Stimulated activated naive B cell treated with anti-CD40 and anti-IgM and Interleukin-4, amounts not matched to agents 10 μg/mL and 1 μg/mL and 100 μg/mL, for 72 hours (primary cell): ENCODE data around the gene RTKN.
"Not testable (repeated sequence)": the region's sequence is repeated elsewhere in the genome, so short reads cannot be mapped to it uniquely, and the experiment has no call there.

Experiments
- ATAC-seq, 2 donors: fragments of 150-1000 bp; cut with Tn5 transposase; replicated peaks; 2 replicates each; pipeline ENCODE4 v1.10.0; 2021; ENCODE audit warnings: moderate library complexity in 1 of 2
- DNase-seq: peaks from one replicate; pipeline ENCODE4 v3.0.0; 2021
- H3K27ac Mint-ChIP-seq: one replicate; pipeline ENCODE4 v1.8.0; 2022; ENCODE audit warnings: mild to moderate bottlenecking, mixed read lengths
- H3K27me3 Mint-ChIP-seq, 2 donors: one replicate each; pipeline ENCODE4 v1.8.0; 2022; ENCODE audit warnings: mixed read lengths in 2 of 2
- H3K36me3 Mint-ChIP-seq, 2 donors: one replicate each; pipeline ENCODE4 v1.8.0; 2022; ENCODE audit warnings: mixed read lengths in 2 of 2, mild to moderate bottlenecking in 1 of 2
- H3K4me1 Mint-ChIP-seq, 2 donors: one replicate each; pipeline ENCODE4 v1.8.0; 2022; ENCODE audit warnings: mixed read lengths in 2 of 2, mild to moderate bottlenecking in 1 of 2
- H3K4me3 Mint-ChIP-seq, 2 donors: one replicate each; pipeline ENCODE4 v1.8.0; 2022; ENCODE audit warnings: mild to moderate bottlenecking in 2 of 2, mixed read lengths in 2 of 2, moderate library complexity in 1 of 2
- H3K9me3 Mint-ChIP-seq, 2 donors: one replicate each; pipeline ENCODE4 v1.8.0; 2022; ENCODE audit warnings: mixed read lengths in 2 of 2, mild to moderate bottlenecking in 1 of 2

Gene RTKN

DNA sequence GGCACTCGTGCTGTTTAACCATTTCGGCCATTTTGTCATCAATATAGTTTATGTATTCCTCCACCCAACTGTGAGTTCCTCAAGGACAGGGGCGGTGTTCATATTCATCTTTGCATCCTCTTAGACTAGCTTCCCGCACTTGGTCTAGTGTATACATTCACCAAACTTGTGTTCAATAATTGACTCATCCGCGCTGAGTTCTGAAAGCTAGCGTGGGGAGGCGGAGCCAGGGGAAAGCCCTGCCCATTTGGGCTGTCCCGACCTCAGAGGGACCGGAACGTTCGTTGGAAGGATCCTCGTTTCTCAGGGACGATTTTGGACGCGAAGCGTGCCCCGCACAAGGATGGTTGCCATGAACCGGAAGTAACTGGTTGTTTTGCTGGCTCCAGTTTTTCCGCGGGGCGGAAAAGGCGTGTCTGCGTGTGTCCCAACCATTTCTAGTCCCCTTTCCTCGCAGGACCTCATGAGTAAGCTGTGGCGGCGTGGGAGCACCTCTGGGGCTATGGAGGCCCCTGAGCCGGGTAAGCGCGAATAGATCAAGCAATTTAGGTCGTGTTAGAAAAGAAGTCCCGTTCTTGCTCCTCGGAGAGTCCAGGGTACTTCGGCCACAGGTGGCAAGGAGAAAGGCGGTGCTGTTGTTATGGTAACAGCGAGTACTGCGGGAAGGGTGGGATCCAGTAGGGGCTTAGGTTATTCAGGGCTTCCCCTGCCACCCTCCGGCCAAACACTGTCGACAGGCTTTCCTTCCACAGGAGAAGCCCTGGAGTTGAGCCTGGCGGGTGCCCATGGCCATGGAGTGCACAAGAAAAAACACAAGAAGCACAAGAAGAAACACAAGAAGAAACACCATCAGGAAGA lies 13.1 kb upstream of the RTKN start, which contains the start of gene INO80B:
INO80B (plus strand) TSS at position 434 of the 858 bp plus-strand sequence; CDS start at position 464, 30 bp downstream.
- Mint-ChIP-seq H3K27me3 (no peaks in the 10 kb centered on the region), H3K4me1 (peaks cover 31 to 38% of the 10 kb centered on the region in 2 donors), H3K36me3 (peaks cover 9 to 25% of the 10 kb centered on the region in 2 donors), H3K27ac (peak within 1 kb of the TSS; percentile 100), H3K4me3 (peak within 1 kb of the TSS; percentile 84 to 94), H3K9me3 (no peaks in the 10 kb centered on the region)
- DNase-seq (peak; percentile 97), ATAC-seq (peak; percentile 52 to 55)

DNA sequence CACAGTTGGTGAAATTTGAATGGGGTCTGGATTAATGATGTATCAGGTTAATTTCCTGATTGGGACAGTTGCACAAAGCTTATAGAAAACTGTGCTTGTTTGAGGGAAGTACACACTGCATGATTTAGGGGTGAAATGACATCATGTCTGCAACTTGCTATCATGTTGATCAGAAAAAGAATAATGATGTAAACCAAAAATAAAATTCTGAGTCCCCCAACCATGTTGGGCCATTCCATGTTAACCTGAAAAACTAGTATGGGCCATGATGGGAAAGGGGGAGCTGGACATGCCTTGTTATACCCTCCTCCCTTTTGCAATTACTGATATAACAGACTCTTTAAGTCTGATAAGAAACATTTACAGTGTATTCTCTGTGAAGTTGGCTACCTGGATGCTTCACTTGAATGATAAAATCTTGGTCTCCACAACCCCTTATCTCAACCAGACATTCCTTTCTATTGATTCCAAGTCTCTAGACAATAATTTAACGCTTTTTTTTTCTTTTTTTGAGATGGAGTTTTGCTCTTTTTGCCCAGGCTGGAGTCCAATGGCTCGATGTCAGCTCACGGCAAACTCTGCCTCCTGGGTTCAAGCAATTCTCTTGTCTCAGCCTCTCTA lies 8.9 kb upstream of the RTKN start:
- Mint-ChIP-seq H3K27ac (no peak overlapping the region), H3K9me3 (no peaks in the 10 kb centered on the region), H3K4me3 (no peak overlapping the region), H3K27me3 (peaks cover 7 to 9% of the 10 kb centered on the region in 2 donors), H3K36me3 (peaks cover 5 to 6% of the 10 kb centered on the region in 2 donors), H3K4me1 (peaks cover 8 to 11% of the 10 kb centered on the region in 2 donors)
- DNase-seq (no peak), ATAC-seq (no peak)

DNA sequence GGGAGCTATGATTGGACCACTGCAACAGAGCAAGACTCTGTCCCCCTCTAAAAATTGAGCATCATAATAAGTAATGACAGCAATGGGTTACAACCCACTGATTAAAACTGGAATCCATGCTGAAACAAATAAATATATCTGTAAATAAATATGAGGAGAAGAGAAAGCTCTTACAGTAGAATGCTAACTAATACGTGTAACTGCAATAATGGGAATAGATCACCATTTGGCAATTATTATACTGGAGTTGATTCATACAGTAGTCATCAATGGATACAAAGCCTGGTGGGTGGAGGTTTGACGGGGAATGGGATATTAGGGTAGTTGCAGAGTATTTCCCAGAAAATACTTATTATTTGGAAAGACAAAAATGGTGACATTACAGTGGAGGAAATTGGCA lies 7.0 kb upstream of the RTKN start:
- Mint-ChIP-seq H3K27me3 (peaks cover 14 to 19% of the 10 kb centered on the region in 2 donors), H3K4me3 (no peak overlapping the region), H3K27ac (no peak overlapping the region), H3K4me1 (peaks cover 5 to 10% of the 10 kb centered on the region in 2 donors), H3K9me3 (no peaks in the 10 kb centered on the region), H3K36me3 (no peaks in the 10 kb centered on the region)
- ATAC-seq = no peak
- no peak for DNase-seq

- Mint-ChIP-seq H3K36me3 (no peaks in the 10 kb centered on the region), H3K4me1 (peaks cover 5 to 12% of the 10 kb centered on the region in 2 donors), H3K9me3 (no peaks in the 10 kb centered on the region), H3K4me3 (no peak overlapping the region), H3K27me3 (peaks cover 19% of the 10 kb centered on the region in 2 donors), H3K27ac (peak overlapping the region; percentile 16)
- ATAC-seq = no peak
- no peak for DNase-seq
These were observed 5.7 kb upstream of the RTKN start for GRCh38 chr2:74447230-74447999.

DNA sequence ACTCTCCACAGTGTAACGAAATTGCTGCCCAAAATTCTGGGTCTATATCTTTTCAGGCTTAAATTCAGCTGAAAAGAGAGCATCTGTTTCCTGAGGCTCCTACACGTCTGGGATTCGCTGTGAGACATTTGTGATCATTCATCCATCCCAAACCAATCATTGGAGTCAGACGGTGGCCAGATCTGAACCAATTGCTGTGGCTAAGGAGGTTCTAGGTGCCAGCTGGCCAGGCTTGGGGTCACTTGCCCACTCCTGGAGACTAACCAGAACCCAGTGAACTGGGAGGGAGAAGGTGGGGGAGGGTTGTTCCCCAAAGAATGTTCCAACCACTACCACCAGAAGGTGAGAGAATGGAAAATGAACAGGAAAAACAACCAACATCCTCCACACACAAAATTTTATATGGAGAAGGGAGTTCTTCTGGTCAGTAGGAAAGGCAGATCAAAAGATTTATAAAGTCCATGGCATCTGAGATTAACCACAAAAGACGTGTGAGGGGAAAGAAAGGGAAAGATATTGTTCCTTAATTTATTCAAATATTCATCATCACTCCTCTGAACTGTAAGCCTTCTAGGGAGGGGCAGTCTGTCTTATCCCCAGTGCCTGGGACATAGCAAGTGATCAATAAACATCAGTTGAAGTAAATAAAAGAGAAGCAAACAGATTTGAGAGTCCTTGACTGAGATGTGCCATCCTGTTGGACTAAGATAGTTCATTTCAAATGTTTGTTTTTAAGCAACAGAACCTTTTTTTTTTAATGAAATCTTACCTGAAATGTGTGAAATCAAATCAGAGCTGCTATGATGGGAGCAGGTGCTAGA lies 3.0 kb upstream of the RTKN start:
- Mint-ChIP-seq H3K4me3 (no peak overlapping the region), H3K36me3 (no peaks in the 10 kb centered on the region), H3K9me3 (peaks cover 0 to 2% of the 10 kb centered on the region in 2 donors), H3K4me1 (peaks cover 16 to 35% of the 10 kb centered on the region in 2 donors), H3K27me3 (peaks cover 27 to 30% of the 10 kb centered on the region in 2 donors), H3K27ac (no peak overlapping the region)
- DNase-seq (no peak), ATAC-seq (no peak)

DNA sequence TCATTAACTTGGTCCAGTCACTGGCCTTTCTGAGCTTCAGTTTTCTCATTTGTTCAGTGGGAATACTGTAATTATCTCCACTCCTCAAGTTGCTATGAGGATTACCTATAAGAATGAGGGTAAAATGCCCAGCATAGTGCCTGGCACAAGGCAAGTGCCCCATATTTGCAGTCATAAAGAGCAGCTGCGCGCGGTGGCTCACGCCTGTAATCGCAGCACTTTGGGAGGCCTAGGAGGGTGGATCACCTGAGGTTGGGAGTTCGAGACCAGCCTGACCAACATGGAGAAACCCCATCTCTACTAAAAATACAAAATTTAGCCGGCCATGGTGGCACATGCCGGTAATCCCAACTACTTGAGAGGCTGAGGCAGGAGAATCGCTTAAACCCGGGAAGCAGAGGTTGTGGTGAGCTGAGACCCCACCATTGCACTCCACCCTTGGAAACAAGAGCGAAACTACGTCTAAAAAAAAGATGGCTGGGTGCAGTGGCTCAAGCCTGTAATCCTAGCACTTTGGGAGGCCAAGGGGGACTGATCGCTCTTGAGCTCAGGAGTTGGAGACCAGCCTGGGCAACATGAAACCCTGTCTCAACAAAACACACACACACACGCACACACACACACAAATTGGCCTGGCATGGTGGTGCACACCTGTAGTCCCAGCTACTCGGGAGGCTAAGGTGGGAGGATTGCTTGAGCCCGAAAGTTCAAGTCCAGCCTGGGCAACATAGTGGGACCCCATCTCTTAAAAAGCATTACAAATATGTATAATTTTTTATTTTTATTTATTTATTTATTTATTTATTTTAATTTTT lies 953 bp upstream of the RTKN start:
- Mint-ChIP-seq H3K27ac (peak overlapping the region; percentile 89), H3K4me3 (peak overlapping the region; percentile 87 to 88), H3K4me1 (peaks cover 30 to 55% of the 10 kb centered on the region in 2 donors), H3K27me3 (peaks cover 26 to 30% of the 10 kb centered on the region in 2 donors)
- not testable (repeated sequence) for H3K9me3 Mint-ChIP-seq, DNase-seq, H3K36me3 Mint-ChIP-seq, ATAC-seq

- Mint-ChIP-seq H3K27ac (peak overlapping the region; percentile 31), H3K4me1 (peaks cover 40 to 70% of the 10 kb centered on the region in 2 donors)
- peak; percentile 31 to 40 for ATAC-seq
These were observed 507 bp downstream of the RTKN start for GRCh38 chr2:74441170-74441689.

GRCh38 chr2:74440378-74441169 lies 1.2 kb downstream of the RTKN start:
- Mint-ChIP-seq H3K27ac (peak overlapping the region; percentile 88), H3K27me3 (peaks cover 18 to 21% of the 10 kb centered on the region in 2 donors), H3K4me3 (peak overlapping the region; percentile 87 to 88), H3K4me1 (peaks cover 44 to 76% of the 10 kb centered on the region in 2 donors), H3K9me3 (peaks cover 0 to 2% of the 10 kb centered on the region in 2 donors), H3K36me3 (peaks cover 0 to 13% of the 10 kb centered on the region in 2 donors)
- DNase-seq (peak; percentile 73), ATAC-seq (peak; percentile 89 to 92)

More at GRCh38 chr2:74441170-74441689, 507 bp downstream of the RTKN start:
- Mint-ChIP-seq H3K36me3 (peaks cover 0 to 9% of the 10 kb centered on the region in 2 donors), H3K27me3 (peaks cover 20 to 21% of the 10 kb centered on the region in 2 donors), H3K9me3 (peaks cover 0 to 2% of the 10 kb centered on the region in 2 donors), H3K4me3 (peak overlapping the region; percentile 87 to 88)
- DNase-seq = peak; percentile 40

DNA sequence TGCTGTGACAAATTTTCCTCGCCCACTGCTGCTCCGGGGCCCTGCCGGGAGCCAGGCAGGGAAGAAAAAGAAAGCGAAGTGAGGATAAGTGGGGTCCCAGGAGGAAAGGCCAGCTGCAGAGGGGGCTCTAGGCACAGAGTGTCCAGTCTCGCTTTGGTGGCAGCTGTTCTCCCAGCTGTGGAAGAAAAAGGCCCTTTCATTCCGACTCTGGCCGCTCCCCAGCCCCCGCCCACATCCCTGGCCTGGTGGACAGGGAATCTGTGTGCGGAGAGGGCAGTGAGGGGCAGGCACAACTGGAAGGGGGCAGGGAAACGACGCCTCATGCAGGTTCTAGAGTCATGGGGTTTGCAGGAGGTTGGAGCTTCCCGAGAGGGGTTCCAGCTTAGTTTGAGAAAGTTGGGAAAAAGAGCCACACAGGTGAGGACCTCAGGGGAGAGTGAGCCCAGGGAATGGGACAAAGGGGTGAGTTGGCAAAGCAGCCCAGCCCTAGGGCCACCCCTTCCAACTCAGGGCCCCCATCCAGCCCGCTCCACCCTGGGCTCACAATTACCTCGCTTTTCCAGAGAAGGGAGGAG lies 1.8 kb downstream of the RTKN start:
- peaks cover 0 to 2% of the 10 kb centered on the region in 2 donors for H3K9me3 Mint-ChIP-seq
- H3K36me3 Mint-ChIP-seq = peaks cover 0 to 13% of the 10 kb centered on the region in 2 donors
- no peak for DNase-seq
- H3K4me1 Mint-ChIP-seq = peaks cover 44 to 78% of the 10 kb centered on the region in 2 donors
- no peak for ATAC-seq
- H3K27me3 Mint-ChIP-seq = peaks cover 12 to 21% of the 10 kb centered on the region in 2 donors
- peak overlapping the region; percentile 88 for H3K27ac Mint-ChIP-seq
- H3K4me3 Mint-ChIP-seq = peak overlapping the region; percentile 87 to 88

DNA sequence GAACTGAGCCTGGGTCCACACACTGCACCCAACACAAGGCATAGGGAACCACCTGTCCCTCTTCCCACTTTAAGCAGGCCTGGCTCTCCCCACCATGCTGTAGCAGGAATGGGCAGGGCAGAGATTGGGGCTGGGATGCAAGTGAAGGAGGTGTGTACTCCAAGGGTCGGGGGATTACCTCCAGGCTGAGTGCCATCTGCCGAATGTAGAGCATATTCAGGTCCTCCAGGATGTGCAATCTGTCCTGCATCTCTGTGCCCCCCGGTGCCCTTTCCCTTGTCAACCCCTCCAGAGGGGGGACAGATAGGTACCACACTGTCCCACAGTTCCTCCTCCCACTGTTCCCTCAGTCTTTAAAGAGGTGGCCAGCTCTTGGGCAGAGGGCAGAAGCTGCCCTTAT lies 2.4 kb downstream of the RTKN start:
- Mint-ChIP-seq H3K36me3 (peaks cover 0 to 13% of the 10 kb centered on the region in 2 donors), H3K4me3 (peak overlapping the region; percentile 87 to 88), H3K27ac (peak overlapping the region; percentile 88), H3K27me3 (peaks cover 8 to 17% of the 10 kb centered on the region in 2 donors), H3K9me3 (peaks cover 0 to 2% of the 10 kb centered on the region in 2 donors), H3K4me1 (peaks cover 41 to 74% of the 10 kb centered on the region in 2 donors)
- no peak for DNase-seq
- ATAC-seq = no peak

GRCh38 chr2:74438248-74438647 lies 3.5 kb downstream of the RTKN start:
- peak overlapping the region in 1 of 2 donors; percentile 22 for H3K4me3 Mint-ChIP-seq
- H3K4me1 Mint-ChIP-seq = peaks cover 41 to 67% of the 10 kb centered on the region in 2 donors
- ATAC-seq (no peak), DNase-seq (no peak)
- H3K36me3 Mint-ChIP-seq = peaks cover 0 to 13% of the 10 kb centered on the region in 2 donors
- H3K27me3 Mint-ChIP-seq = peaks cover 8 to 16% of the 10 kb centered on the region in 2 donors
- peak overlapping the region; percentile 32 for H3K27ac Mint-ChIP-seq
- H3K9me3 Mint-ChIP-seq = peaks cover 0 to 2% of the 10 kb centered on the region in 2 donors
